Stimulated activated CD8-positive, alpha-beta memory T cell treated with anti-CD3 and anti-CD28 coated beads, Interleukin-2, amount 100 ng/mL, for 48 hours (primary cell): ENCODE measurements around the gene SMTN.
A peak's percentile ranks its signal among the peaks of the same experiment; 100 is the strongest.
"Not testable (repeated sequence)": the region's sequence is repeated elsewhere in the genome, so short reads cannot be mapped to it uniquely, and the experiment has no call there.

Experiments used
- DNase-seq, 2 donors: peaks; one replicate each; pipeline ENCODE4 v3.0.0-alpha.2; 2020; ENCODE audit warnings: low read depth in 2 of 2

Gene SMTN

GRCh38 chr22:31073125-31073524 lies 8.0 kb upstream of the SMTN start:
- DNase-seq, result not testable (repeated sequence)

DNA sequence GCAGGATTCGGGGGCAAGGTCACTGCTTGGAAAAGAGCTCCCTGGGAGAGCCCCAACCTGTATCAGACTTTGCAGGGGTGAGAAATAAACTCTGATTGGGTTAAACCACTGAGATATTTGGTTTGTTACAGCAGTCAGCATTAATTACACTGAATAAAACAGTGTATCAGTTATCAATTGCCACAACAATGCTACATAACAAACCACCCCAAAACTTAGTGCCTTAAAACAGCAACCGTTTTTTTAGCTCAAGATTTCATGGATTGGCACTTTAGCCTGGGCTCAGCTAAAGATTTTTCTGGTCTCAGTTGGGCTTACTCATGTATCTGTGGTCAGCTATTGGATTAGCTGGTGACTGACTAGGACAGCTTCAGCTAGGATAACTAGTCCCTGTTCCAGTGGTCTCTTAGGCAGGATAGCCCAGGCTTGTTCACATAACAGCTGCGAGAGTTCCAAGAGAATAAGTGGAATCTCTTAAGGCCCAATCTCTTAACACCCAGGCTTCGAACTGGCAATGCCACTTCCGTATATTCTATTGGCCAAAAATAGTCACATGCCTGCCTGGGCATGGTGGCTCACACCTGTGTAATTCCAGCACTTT lies 7.5 kb upstream of the SMTN start:
- DNase-seq, result not testable (repeated sequence)

DNA sequence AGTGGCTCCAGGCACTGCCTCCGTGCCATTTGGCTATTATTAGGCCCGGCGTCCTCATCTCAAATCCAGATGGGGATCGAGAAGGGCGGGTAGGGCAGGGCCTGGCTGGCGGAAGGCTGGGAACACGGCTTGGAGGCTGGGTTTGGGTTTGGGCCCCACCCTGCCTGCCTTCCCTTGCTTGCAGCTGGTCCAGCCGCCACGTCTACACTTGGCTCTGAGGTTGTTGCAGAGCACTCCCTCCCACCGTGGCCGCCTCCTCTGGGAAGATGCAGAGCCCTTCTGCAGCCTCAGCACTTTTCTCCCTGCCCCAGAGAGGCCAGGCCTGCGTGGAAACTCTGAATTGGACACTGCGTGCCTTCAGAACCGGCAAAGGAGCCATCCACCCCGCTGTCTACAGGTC lies 5.2 kb upstream of the SMTN start:
- no peak for DNase-seq

- DNase-seq, result no peak
Measured at GRCh38 chr22:31077681-31078080, 3.4 kb upstream of the SMTN start.

DNA sequence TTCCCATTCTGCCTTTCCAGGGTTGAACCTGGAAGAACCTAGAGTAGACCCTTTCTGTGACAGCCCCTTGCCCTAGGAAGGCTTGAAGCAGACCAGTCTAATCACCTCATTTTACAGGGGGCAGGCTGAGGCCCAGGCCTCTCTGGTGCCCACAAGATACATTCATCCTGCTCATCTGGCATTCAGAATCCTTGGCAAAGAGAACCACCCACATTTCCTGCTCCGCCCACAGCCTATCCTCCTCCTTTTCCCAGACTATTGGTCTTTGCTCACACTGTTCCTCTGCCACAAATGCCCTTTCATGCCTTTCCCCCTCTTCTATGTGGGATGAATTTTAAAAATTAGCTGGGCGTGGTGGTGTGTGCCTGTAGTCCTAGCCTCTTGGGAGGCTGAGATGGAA lies 2.7 kb upstream of the SMTN start:
- DNase-seq, result not testable (repeated sequence)

DNA sequence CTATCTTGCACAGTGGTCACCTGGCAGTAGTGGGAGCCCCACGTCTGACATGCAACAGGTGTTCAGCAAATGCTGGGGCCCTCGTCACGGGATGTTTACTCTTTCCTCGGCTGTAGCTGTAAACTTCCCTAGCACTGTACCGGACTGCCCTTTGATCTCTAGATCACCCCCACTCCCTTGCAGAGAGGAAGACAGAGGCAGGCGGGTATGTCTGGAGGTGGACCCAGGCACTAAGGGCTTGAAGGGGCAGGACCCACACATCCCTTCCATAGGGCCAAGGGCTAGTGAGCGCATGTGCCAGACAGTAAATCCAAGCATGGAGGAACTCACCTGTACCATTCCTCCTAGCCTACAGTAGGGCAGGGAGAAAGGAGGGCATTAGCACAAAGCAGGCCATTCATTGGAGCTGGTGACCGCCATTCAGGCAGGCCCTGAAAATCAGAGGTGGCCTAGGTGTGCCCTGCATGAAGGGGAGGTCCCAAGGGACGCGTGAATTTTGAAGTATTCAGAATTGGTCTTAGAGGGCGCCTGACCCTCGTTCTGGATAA lies 1.9 kb upstream of the SMTN start:
- DNase-seq, result no peak

DNA sequence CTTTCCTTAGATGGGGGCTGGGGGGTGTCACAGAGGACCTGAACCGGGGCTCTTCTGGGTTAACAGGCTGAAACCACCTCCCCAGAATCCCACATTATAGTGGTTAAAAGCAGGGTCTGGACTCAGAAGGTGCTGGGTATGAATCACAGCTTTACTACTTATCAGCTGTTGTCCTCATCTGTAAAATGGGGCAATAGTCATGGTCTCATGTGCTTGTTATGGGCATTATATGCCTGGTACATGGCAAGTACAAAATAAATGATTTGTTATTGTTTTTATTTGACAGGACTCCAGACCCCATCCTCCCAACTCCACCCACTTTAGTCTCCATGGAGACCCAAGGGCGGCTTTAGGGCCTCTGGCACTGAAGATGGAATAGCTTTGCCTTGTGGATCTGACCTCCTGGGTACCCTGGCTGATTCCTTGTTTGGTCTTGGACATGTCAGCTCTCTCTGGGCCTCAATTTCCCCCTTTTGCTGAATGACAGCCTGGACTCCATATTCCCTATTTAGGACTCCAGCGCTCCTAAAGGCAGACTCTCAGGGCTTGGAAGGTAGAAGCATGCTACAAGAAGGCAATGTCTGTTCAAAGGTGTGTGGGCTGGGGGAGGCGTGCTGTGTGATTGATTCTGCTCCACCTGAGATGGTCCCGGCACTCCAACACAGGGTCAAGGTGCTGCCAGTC lies 812 bp upstream of the SMTN start:
- DNase-seq, result no peak

DNA sequence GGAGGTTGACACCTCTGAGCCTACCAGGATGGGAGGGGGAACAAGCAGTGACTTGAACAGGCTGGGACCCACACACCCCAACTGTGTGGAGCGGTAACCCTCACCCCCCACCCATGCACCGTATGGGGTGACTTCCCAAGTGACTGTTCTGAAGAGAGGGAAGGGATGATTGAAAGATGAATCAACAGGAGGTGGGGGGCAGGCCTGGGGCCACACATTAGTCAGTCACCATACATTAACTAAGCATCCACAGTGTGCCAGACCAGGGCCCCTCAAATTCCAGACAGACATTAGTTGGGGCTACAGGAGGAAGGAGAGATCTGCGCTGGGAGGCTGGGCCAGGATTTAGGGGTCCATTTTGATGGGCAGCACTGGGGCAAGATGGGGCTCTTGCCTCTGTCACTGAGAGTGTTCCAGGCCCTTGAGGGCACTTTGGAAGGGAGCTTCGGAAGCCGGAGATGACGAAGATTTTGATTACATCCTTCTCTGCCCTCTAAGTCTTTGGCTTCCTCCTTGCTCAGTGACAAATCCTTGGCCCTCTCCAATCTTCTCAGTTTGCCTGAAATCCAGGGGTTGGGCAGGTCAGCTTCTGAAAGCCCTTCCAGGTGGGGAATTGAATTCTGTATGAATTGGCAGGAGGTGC lies 966 bp downstream of the SMTN start:
- peak in 1 of 2 donors; percentile 27 for DNase-seq

- DNase-seq, result peak; percentile 61 to 64
Measured at GRCh38 chr22:31082606-31083376, 1.7 kb downstream of the SMTN start.

- DNase-seq, result no peak
Measured at GRCh38 chr22:31083377-31083768, 2.3 kb downstream of the SMTN start.

GRCh38 chr22:31083923-31084810 lies 3.0 kb downstream of the SMTN start:
- DNase-seq, result no peak

DNA sequence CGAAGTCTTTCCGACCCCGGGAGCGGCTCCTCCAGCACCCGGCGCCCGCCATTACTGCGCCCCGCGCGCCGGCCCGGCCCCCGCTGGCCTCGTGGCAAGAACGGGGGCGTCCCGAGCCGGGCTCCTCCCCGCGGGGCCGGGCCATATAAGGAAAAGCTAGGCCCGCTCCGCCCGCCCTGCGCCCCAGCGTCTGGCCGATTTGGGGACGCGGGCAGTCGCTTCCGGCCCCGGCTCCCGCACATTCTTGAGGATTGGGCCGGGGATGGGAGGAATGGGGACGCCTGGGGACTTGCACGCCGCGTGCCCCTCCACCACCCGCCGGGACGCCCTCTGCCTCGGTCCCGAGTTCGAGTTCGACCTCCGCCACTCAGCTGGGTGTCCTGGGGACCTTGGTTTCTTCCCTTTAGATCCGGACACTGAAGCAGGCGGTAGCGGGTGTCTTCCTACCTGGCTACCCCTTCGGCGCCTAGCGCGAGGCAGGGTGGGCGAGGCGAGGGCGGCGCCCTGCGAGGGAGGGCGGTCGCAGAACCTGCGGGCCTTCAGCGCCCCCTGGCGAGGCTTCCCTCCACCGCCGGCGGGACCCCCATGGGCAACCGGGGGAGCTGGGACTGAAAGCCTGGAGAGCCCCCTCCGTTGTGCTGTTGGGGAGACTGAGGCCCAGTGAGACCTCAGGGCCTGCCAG lies 3.8 kb downstream of the SMTN start:
- peak; percentile 81 to 87 for DNase-seq

- DNase-seq, result no peak
Measured at GRCh38 chr22:31085493-31085824, 4.3 kb downstream of the SMTN start.

GRCh38 chr22:31085928-31086327 lies 4.8 kb downstream of the SMTN start:
- no peak for DNase-seq

- DNase-seq, result no peak
Measured at GRCh38 chr22:31086703-31087330, 5.7 kb downstream of the SMTN start.

GRCh38 chr22:31087744-31088215 lies 6.7 kb downstream of the SMTN start:
- DNase-seq, result no peak

DNA sequence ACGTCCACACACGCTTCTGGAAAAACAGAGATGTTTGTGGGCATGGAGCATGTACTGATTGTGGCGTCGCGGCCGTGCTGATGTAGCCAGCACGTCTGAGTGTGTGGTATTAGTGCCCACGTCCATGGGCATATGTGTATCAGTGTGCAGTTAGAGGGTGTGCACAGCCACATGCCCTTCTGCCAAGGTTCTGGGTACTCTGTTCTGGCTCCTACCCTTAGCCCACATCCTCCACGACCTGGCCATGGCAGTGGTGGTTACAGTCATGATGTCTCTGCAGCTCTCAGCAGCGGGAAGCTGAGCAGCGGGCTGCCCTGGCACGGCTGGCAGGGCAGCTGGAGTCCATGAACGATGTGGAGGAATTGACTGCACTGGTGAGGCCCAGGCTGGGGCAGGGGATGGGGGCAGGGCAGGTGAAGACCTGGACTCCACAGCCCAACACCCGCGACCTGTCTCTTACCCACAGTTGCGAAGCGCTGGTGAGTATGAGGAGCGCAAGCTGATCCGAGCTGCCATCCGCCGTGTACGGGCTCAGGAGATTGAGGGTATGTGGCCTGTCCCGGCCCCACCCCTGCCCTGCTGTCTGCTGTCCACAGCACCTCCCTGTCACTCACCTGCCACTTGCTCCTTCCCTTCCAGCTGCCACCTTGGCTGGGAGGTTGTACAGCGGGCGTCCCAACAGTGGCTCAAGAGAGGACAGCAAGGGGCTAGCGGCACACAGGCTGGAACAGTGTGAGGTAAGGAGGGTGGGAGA lies 7.3 kb downstream of the SMTN start:
- DNase-seq, result no peak

- no peak for DNase-seq
Measured at GRCh38 chr22:31089160-31090100, 8.3 kb downstream of the SMTN start.
